Skeletal muscle satellite cell (primary cell): ENCODE results near the gene FNIP1.
"Not testable (repeated sequence)": the region's sequence is repeated elsewhere in the genome, so short reads cannot be mapped to it uniquely, and the experiment has no call there.

Experiments used
- H3K27me3 ChIP-seq: 2 replicates; pipeline ENCODE4 v1.7.0; 2013; ENCODE audit warnings: low read length; ENCODE audit not compliant: control insufficient read depth, insufficient read depth
- H3K36me3 ChIP-seq: 2 replicates; pipeline ENCODE4 v1.7.0; 2013; ENCODE audit warnings: mild to moderate bottlenecking, control low read depth, low read length; ENCODE audit not compliant: insufficient read depth
- H3K4me1 ChIP-seq: 2 replicates; pipeline ENCODE4 v1.7.0; 2013; ENCODE audit warnings: low read length; ENCODE audit not compliant: control insufficient read depth, insufficient read depth
- H3K4me2 ChIP-seq: 2 replicates; pipeline ENCODE4 v1.7.0; 2013; ENCODE audit warnings: mild to moderate bottlenecking, low read length
- H3K4me3 ChIP-seq: 2 replicates; pipeline ENCODE4 v1.7.0; 2013; ENCODE audit warnings: low read length
- H3K9ac ChIP-seq: 2 replicates; pipeline ENCODE4 v1.7.0; 2013; ENCODE audit warnings: mild to moderate bottlenecking, low read depth, low read length, moderate library complexity
- H3K9me3 ChIP-seq: replicated peaks from 2 replicates; pipeline ENCODE4 v1.7.0; 2013; ENCODE audit warnings: mild to moderate bottlenecking, control low read depth, low read length

The FNIP1 gene

GRCh38 chr5:131717164-131717563 lies 79.7 kb downstream of the FNIP1 start:
- not testable (repeated sequence) for H3K27me3 ChIP-seq, H3K9ac ChIP-seq, H3K4me2 ChIP-seq, H3K4me3 ChIP-seq, H3K4me1 ChIP-seq, H3K9me3 ChIP-seq
- peaks cover 19% of the 10 kb centered on the region for H3K36me3 ChIP-seq

- H3K4me1 ChIP-seq: no peaks in the 10 kb centered on the region
- H3K9ac ChIP-seq: no peak overlapping the region
- H3K27me3 ChIP-seq: no peaks in the 10 kb centered on the region
- no peak overlapping the region for H3K4me3 ChIP-seq
- H3K4me2 ChIP-seq: no peak overlapping the region
- H3K9me3 ChIP-seq: no peaks in the 10 kb centered on the region
- peaks cover 22% of the 10 kb centered on the region for H3K36me3 ChIP-seq
These were observed 80.2 kb downstream of the FNIP1 start for GRCh38 chr5:131716650-131717049.

- no peak overlapping the region for H3K4me2 ChIP-seq
- peaks cover 7% of the 10 kb centered on the region for H3K4me1 ChIP-seq
- H3K36me3 ChIP-seq: peaks cover 46% of the 10 kb centered on the region
- H3K4me3 ChIP-seq: no peak overlapping the region
- H3K27me3 ChIP-seq: no peaks in the 10 kb centered on the region
- H3K9me3 ChIP-seq: no peaks in the 10 kb centered on the region
- no peak overlapping the region for H3K9ac ChIP-seq
These were observed 86.4 kb downstream of the FNIP1 start for GRCh38 chr5:131710391-131710790.

- H3K36me3 ChIP-seq: peaks cover 57% of the 10 kb centered on the region
- no peaks in the 10 kb centered on the region for H3K9me3 ChIP-seq
- H3K4me2 ChIP-seq: no peak overlapping the region
- no peak overlapping the region for H3K4me3 ChIP-seq
- H3K4me1 ChIP-seq: peaks cover 7% of the 10 kb centered on the region
- H3K27me3 ChIP-seq: no peaks in the 10 kb centered on the region
- H3K9ac ChIP-seq: no peak overlapping the region
These were observed 87.8 kb downstream of the FNIP1 start for GRCh38 chr5:131709043-131709442.

GRCh38 chr5:131706281-131706680 lies 90.5 kb downstream of the FNIP1 start:
- Histone ChIP-seq H3K9ac (no peak overlapping the region), H3K36me3 (peaks cover 74% of the 10 kb centered on the region), H3K4me2 (no peak overlapping the region), H3K9me3 (no peaks in the 10 kb centered on the region), H3K4me1 (peaks cover 7% of the 10 kb centered on the region), H3K4me3 (no peak overlapping the region), H3K27me3 (no peaks in the 10 kb centered on the region)

GRCh38 chr5:131694926-131695325 lies 101.9 kb downstream of the FNIP1 start:
- Histone ChIP-seq H3K4me2 (no peak overlapping the region), H3K9me3 (no peaks in the 10 kb centered on the region), H3K27me3 (no peaks in the 10 kb centered on the region), H3K9ac (no peak overlapping the region), H3K36me3 (peaks cover 38% of the 10 kb centered on the region), H3K4me1 (no peaks in the 10 kb centered on the region), H3K4me3 (no peak overlapping the region)

GRCh38 chr5:131693894-131694293 lies 102.9 kb downstream of the FNIP1 start:
- no peak overlapping the region for H3K4me3 ChIP-seq
- no peaks in the 10 kb centered on the region for H3K4me1 ChIP-seq
- no peaks in the 10 kb centered on the region for H3K27me3 ChIP-seq
- no peaks in the 10 kb centered on the region for H3K9me3 ChIP-seq
- no peak overlapping the region for H3K4me2 ChIP-seq
- H3K9ac ChIP-seq: no peak overlapping the region
- peaks cover 38% of the 10 kb centered on the region for H3K36me3 ChIP-seq

- Histone ChIP-seq H3K27me3 (no peaks in the 10 kb centered on the region), H3K9ac (no peak overlapping the region), H3K9me3 (no peaks in the 10 kb centered on the region), H3K4me2 (no peak overlapping the region), H3K36me3 (peaks cover 17% of the 10 kb centered on the region), H3K4me1 (peaks cover 5% of the 10 kb centered on the region), H3K4me3 (no peak overlapping the region)
These were observed 111.2 kb downstream of the FNIP1 start for GRCh38 chr5:131685516-131686171.

GRCh38 chr5:131684595-131684994 lies 112.2 kb downstream of the FNIP1 start:
- H3K27me3 ChIP-seq: no peaks in the 10 kb centered on the region
- H3K4me2 ChIP-seq: no peak overlapping the region
- no peak overlapping the region for H3K9ac ChIP-seq
- H3K9me3 ChIP-seq: no peaks in the 10 kb centered on the region
- H3K4me3 ChIP-seq: no peak overlapping the region
- peaks cover 5% of the 10 kb centered on the region for H3K4me1 ChIP-seq
- H3K36me3 ChIP-seq: peaks cover 14% of the 10 kb centered on the region

GRCh38 chr5:131684051-131684450 lies 112.8 kb downstream of the FNIP1 start:
- H3K27me3 ChIP-seq: no peaks in the 10 kb centered on the region
- no peaks in the 10 kb centered on the region for H3K9me3 ChIP-seq
- no peak overlapping the region for H3K9ac ChIP-seq
- H3K4me2 ChIP-seq: no peak overlapping the region
- no peak overlapping the region for H3K4me3 ChIP-seq
- peaks cover 19% of the 10 kb centered on the region for H3K36me3 ChIP-seq
- H3K4me1 ChIP-seq: peaks cover 5% of the 10 kb centered on the region

GRCh38 chr5:131682826-131683225 lies 114.0 kb downstream of the FNIP1 start:
- Histone ChIP-seq H3K9ac (no peak overlapping the region), H3K9me3 (no peaks in the 10 kb centered on the region), H3K36me3 (peaks cover 30% of the 10 kb centered on the region), H3K4me3 (no peak overlapping the region), H3K4me1 (peaks cover 4% of the 10 kb centered on the region), H3K4me2 (no peak overlapping the region), H3K27me3 (no peaks in the 10 kb centered on the region)

GRCh38 chr5:131682175-131682574 lies 114.6 kb downstream of the FNIP1 start:
- H3K4me1 ChIP-seq: no peaks in the 10 kb centered on the region
- no peak overlapping the region for H3K9ac ChIP-seq
- H3K4me3 ChIP-seq: no peak overlapping the region
- no peaks in the 10 kb centered on the region for H3K27me3 ChIP-seq
- H3K36me3 ChIP-seq: peaks cover 37% of the 10 kb centered on the region
- H3K4me2 ChIP-seq: no peak overlapping the region
- no peaks in the 10 kb centered on the region for H3K9me3 ChIP-seq
